H1 (cell line): ENCODE measurements around the gene SERPINE2. TPM values are rescaled to one million over a fixed set of nuclear protein-coding genes. Genes with fewer than 3 reads are reported as not detected.

Source experiments
- CTCF ChIA-PET: fragments of 300-600 bp; sonication (Branson Sonifier 250); formaldehyde crosslinking; loops from one replicate; lab custom pipeline; 2021; ENCODE audit not compliant: partially characterized antibody; lab: Charles Lee
- POLR2A ChIA-PET: fragments of 300-600 bp; sonication (Branson Sonifier 250); formaldehyde crosslinking; loops from one replicate; lab custom pipeline; 2021; ENCODE audit warnings: inconsistent platforms; ENCODE audit not compliant: partially characterized antibody; lab: Charles Lee
- DNase-seq, 2 experiments: peaks; one replicate each; pipeline versions ENCODE4 v3.0.0 to v3.0.0-alpha.2; 2010 to 2022; ENCODE audit warnings: low spot score in 2 of 2, low read depth in 1 of 2, mixed read lengths in 1 of 2
- FAIRE-seq: peaks from 2 replicates; lab custom pipeline; 2011; peaks lifted over from hg19 to GRCh38; lab: Jason Lieb, UNC
- H2AFZ ChIP-seq: 2 replicates; pipeline ENCODE4 v1.8.1; 2012; ENCODE audit warnings: low read length, inconsistent platforms
- H2AK5ac ChIP-seq: 2 replicates; pipeline ENCODE4 v1.6.1; 2013; ENCODE audit warnings: low read depth, low read length
- H2BK120ac ChIP-seq: replicated peaks from 2 replicates; pipeline ENCODE3; 2013; ENCODE audit warnings: low read depth, low read length, inconsistent platforms
- H2BK12ac ChIP-seq: 2 replicates; pipeline ENCODE4 v1.6.1; 2013; ENCODE audit warnings: low read depth, low read length
- H2BK15ac ChIP-seq: 2 replicates; pipeline ENCODE4 v1.6.1; 2013; ENCODE audit warnings: low read length
- H2BK20ac ChIP-seq: 2 replicates; pipeline ENCODE4 v1.6.1; 2013; ENCODE audit warnings: low read length
- H2BK5ac ChIP-seq: 2 replicates; pipeline ENCODE4 v1.6.1; 2013; ENCODE audit warnings: low read depth, low read length
- H3K14ac ChIP-seq: 2 replicates; pipeline ENCODE4 v1.6.1; 2013; ENCODE audit warnings: inconsistent platforms; ENCODE audit not compliant: insufficient read length
- H3K18ac ChIP-seq: 2 replicates; pipeline ENCODE4 v1.6.1; 2013; ENCODE audit warnings: low read length; ENCODE audit errors: extremely low read depth
- H3K23ac ChIP-seq: 2 replicates; pipeline ENCODE4 v1.6.1; 2013; ENCODE audit warnings: inconsistent platforms; ENCODE audit not compliant: insufficient read length
- H3K23me2 ChIP-seq: 2 replicates; pipeline ENCODE4 v1.6.1; 2013; ENCODE audit warnings: low read depth, low read length
- H3K27ac ChIP-seq: 2 replicates; pipeline ENCODE4 v1.6.1; 2011; ENCODE audit warnings: low read depth, low read length, inconsistent platforms
- H3K27me3 ChIP-seq, 4 experiments: replicated peaks in 1 of 4; 1 replicate in 1 of 4; 2 replicates in 3 of 4; pipeline versions ENCODE4 v1.6.1 to v1.8.1; 2011 to 2013; ENCODE audit warnings: low read length in 3 of 4, mild to moderate bottlenecking in 3 of 4, inconsistent platforms in 2 of 4, mixed read lengths in 2 of 4, moderate library complexity in 1 of 4; ENCODE audit not compliant: control insufficient read depth in 3 of 4, insufficient read depth in 3 of 4; ENCODE audit errors: extremely low read depth in 1 of 4
- H3K36me3 ChIP-seq, 4 experiments: 2 replicates each; pipeline versions ENCODE4 v1.6.1 to v1.8.1; 2011 to 2013; ENCODE audit warnings: mild to moderate bottlenecking in 4 of 4, low read length in 3 of 4, moderate library complexity in 2 of 4, control low read depth in 1 of 4, inconsistent platforms in 1 of 4; ENCODE audit not compliant: insufficient read depth in 4 of 4, control insufficient read depth in 2 of 4
- H3K4ac ChIP-seq: replicated peaks from 2 replicates; pipeline ENCODE3; 2013; ENCODE audit warnings: low read length, low read depth, mixed read lengths, inconsistent platforms; ENCODE audit not compliant: insufficient read length
- H3K4me1 ChIP-seq, 4 experiments: replicated peaks in 1 of 4; 1 replicate in 1 of 4; 2 replicates in 3 of 4; pipeline versions ENCODE4 v1.6.1 to v1.8.1; 2011 to 2013; ENCODE audit warnings: low read length in 3 of 4, inconsistent platforms in 2 of 4, mixed read lengths in 1 of 4; ENCODE audit not compliant: insufficient read depth in 4 of 4, control insufficient read depth in 3 of 4
- H3K4me2 ChIP-seq, 2 experiments: 2 replicates each; pipeline versions ENCODE4 v1.6.1 to v1.8.1; 2011 to 2013; ENCODE audit warnings: low read depth in 2 of 2, low read length in 2 of 2, control low read depth in 1 of 2, inconsistent platforms in 1 of 2, mild to moderate bottlenecking in 1 of 2; ENCODE audit not compliant: insufficient read depth in 1 of 2
- H3K4me3 ChIP-seq, 4 experiments: fragments of 200-600, 300-600 bp in 1 of 4; sonication (generic), shearing (Covaris generic), sonication (Bioruptor Twin) in 1 of 4; 2 replicates each; pipeline versions ENCODE4 v1.5.1 to v1.8.1; 2011 to 2016; ENCODE audit warnings: low read length in 4 of 4, low read depth in 3 of 4, control low read depth in 2 of 4, inconsistent platforms in 2 of 4, mild to moderate bottlenecking in 2 of 4, mixed read lengths in 1 of 4, moderate library complexity in 1 of 4; ENCODE audit not compliant: insufficient read depth in 2 of 4; ENCODE audit errors: extremely low read depth in 1 of 4
- H3K56ac ChIP-seq: replicated peaks from 2 replicates; pipeline ENCODE3; 2013; ENCODE audit warnings: low read depth, mild to moderate bottlenecking, mixed read lengths, low read length, inconsistent platforms; ENCODE audit not compliant: insufficient read length
- H3K79me1 ChIP-seq: 2 replicates; pipeline ENCODE4 v1.6.1; 2013; ENCODE audit warnings: low read depth, low read length, control low read depth
- H3K79me2 ChIP-seq, 2 experiments: 2 replicates each; pipeline versions ENCODE4 v1.6.1 to v1.8.1; 2012 to 2013; ENCODE audit warnings: low read length in 2 of 2, mild to moderate bottlenecking in 2 of 2, inconsistent platforms in 1 of 2; ENCODE audit not compliant: insufficient read depth in 2 of 2, control insufficient read depth in 1 of 2
- H3K9ac ChIP-seq, 4 experiments: replicated peaks in 1 of 4; 1 replicate in 1 of 4; 2 replicates in 3 of 4; pipeline versions ENCODE4 v1.6.1 to v1.8.1; 2011 to 2013; ENCODE audit warnings: low read depth in 3 of 4, low read length in 3 of 4, control low read depth in 2 of 4, mild to moderate bottlenecking in 2 of 4, moderate library complexity in 2 of 4, inconsistent platforms in 1 of 4; ENCODE audit errors: extremely low read depth in 1 of 4
- H3K9me3 ChIP-seq, 2 experiments: 2 replicates each; pipeline versions ENCODE4 v1.6.1 to v1.8.1; 2012 to 2013; ENCODE audit warnings: mild to moderate bottlenecking in 2 of 2, moderate library complexity in 2 of 2, control low read depth in 1 of 2, inconsistent platforms in 1 of 2, low read depth in 1 of 2, low read length in 1 of 2, mixed read lengths in 1 of 2; ENCODE audit not compliant: insufficient read depth in 2 of 2
- H4K20me1 ChIP-seq, 2 experiments: replicated peaks in 1 of 2; 2 replicates each; pipeline versions ENCODE3 to v1.8.1; 2011 to 2013; ENCODE audit warnings: inconsistent platforms in 2 of 2, low read length in 2 of 2, mild to moderate bottlenecking in 1 of 2; ENCODE audit not compliant: insufficient read depth in 2 of 2, control insufficient read depth in 1 of 2
- H4K5ac ChIP-seq: 2 replicates; pipeline ENCODE4 v1.6.1; 2013; ENCODE audit warnings: low read length, low read depth, mixed read lengths, inconsistent platforms; ENCODE audit not compliant: insufficient read length
- H4K8ac ChIP-seq: 2 replicates; pipeline ENCODE4 v1.8.0; 2013; ENCODE audit warnings: mild to moderate bottlenecking, moderate library complexity, low read length, inconsistent platforms; ENCODE audit not compliant: insufficient read depth; ENCODE audit errors: extremely low read depth
- H4K91ac ChIP-seq: replicated peaks from 2 replicates; pipeline ENCODE3; 2013; ENCODE audit warnings: low read length, mixed read lengths, inconsistent platforms; ENCODE audit not compliant: insufficient read length
- JUN ChIP-seq: IDR thresholded peaks from 2 replicates; pipeline ENCODE4 v1.6.1; 2011; ENCODE audit warnings: low read depth, mild to moderate bottlenecking, improper control_type of control experiment, low read length
- YY1 ChIP-seq: IDR thresholded peaks from 2 replicates; pipeline ENCODE4 v1.6.1; 2011; ENCODE audit warnings: low read depth, mild to moderate bottlenecking, low read length
- WGBS, 2 experiments: shearing (Covaris generic) in 1 of 2; methylation state at CpG; one replicate each; pipeline versions ENCODE4 v1.1.6 to v1.1.7; 2013 to 2015; ENCODE audit warnings: low lambda C conversion rate in 2 of 2, mixed read lengths in 2 of 2, inconsistent platforms in 1 of 2, low coverage in 1 of 2, missing lambda C conversion rate in 1 of 2; ENCODE audit not compliant: insufficient replicate concordance in 2 of 2, insufficient coverage in 1 of 2, insufficient read length in 1 of 2; ENCODE audit errors: extremely low coverage in 1 of 2, missing lambda C conversion rate in 1 of 2; 5-methylcytosine and 5-hydroxymethylcytosine counted together
- polyA plus RNA-seq, 7 experiments: library from polyadenylated mRNA; depleted of rRNA in 3 of 7; stranded (reverse) in 5 of 7; unstranded in 2 of 7; fragments of >200 nt in 5 of 7; fragments of 200-250 nt in 2 of 7; gene quantifications; 1 replicate in 5 of 7; 2 replicates in 1 of 7; 4 replicates in 1 of 7; pipeline versions ENCODE4 v1.2.1 to v1.2.3, GENCODE V29; 2011 to 2013; ENCODE audit warnings: missing spikeins in 2 of 7, mixed read lengths in 2 of 7
- total RNA-seq: library from RNA; stranded (reverse); fragmentation: NEBNext Ultra II Directional; extraction: Animal tissue kit (Norgen Biotek cat#: 25700); gene quantifications from 2 replicates; pipeline ENCODE4 v1.2.1, GENCODE V29; 2021

Gene SERPINE2
- total and polyA plus RNA-seq, 2 of the 8 experiments (the other 6 are each of a cell fraction or from before 2014, with no cell fraction given) = 26.2 to 76.0 TPM

GRCh38 chr2:224083638-224084037, 44.6 kb upstream of the SERPINE2 start:
- H2BK5ac ChIP-seq = no peak overlapping the region
- H3K14ac ChIP-seq = no peak overlapping the region
- FAIRE-seq (no peak), DNase-seq (no peak)
- H4K5ac ChIP-seq = no peak overlapping the region
- POLR2A ChIA-PET = interaction anchor here (0.6 kb wide), 1 partner anchor 103 kb away, joined by 3 read pairs; no protein-coding TSS in a partner anchor
- no peak overlapping the region for H4K91ac ChIP-seq
- H4K20me1 ChIP-seq = no peaks in the 10 kb centered on the region
- no peak overlapping the region for H2BK120ac ChIP-seq
- H3K56ac ChIP-seq = no peak overlapping the region
- 100% methylated on average over 1 of the region's 2 CpGs; no CpG with 5 or more reads in 1 of the 2 experiments for WGBS, 2 experiments
- no peak overlapping the region for H4K8ac ChIP-seq
- H3K4me1 ChIP-seq = no peaks in the 10 kb centered on the region; a peak in 1 of 7 replicates
- H3K4me2 ChIP-seq = no peak overlapping the region
- no peaks in the 10 kb centered on the region for H3K79me1 ChIP-seq
- H2BK15ac ChIP-seq = no peak overlapping the region
- no peaks in the 10 kb centered on the region for H3K9me3 ChIP-seq
- no peak overlapping the region for H2AK5ac ChIP-seq
- H3K79me2 ChIP-seq = no peaks in the 10 kb centered on the region
- H3K23ac ChIP-seq = no peak overlapping the region
- no peak overlapping the region for H3K4ac ChIP-seq
- no peak overlapping the region for H2AFZ ChIP-seq
- H3K9ac ChIP-seq = no peak overlapping the region
- no peak overlapping the region for H3K18ac ChIP-seq
- no peak overlapping the region for H3K4me3 ChIP-seq
- H2BK12ac ChIP-seq = no peak overlapping the region
- H3K27me3 ChIP-seq = no peaks in the 10 kb centered on the region
- H2BK20ac ChIP-seq = no peak overlapping the region
- CTCF ChIA-PET = interaction anchor here (0.7 kb wide), 1 partner anchor 89 kb away, joined by 3 read pairs; no protein-coding TSS in a partner anchor
- H3K23me2 ChIP-seq = no peaks in the 10 kb centered on the region
- no peak overlapping the region for H3K27ac ChIP-seq
- no peaks in the 10 kb centered on the region for H3K36me3 ChIP-seq
- TF ChIP-seq YY1 = no peak
- TF ChIP-seq JUN = no peak
